GM10266 (cell line): ENCODE measurements around the gene ILF3.

Experiments
- DNase-seq: peaks from one replicate; pipeline ENCODE4 v3.0.0; 2012; ENCODE audit errors: extremely low spot score
- CTCF ChIP-seq: IDR thresholded peaks from 2 replicates; pipeline ENCODE4 v1.5.1; 2012; ENCODE audit warnings: mild to moderate bottlenecking, low read depth; ENCODE audit not compliant: control insufficient read depth, insufficient read depth; ENCODE audit errors: missing control alignments

ILF3 gene

GRCh38 chr19:10642473-10643171, 11.5 kb upstream of the ILF3 start:
- no peak for DNase-seq
- TF ChIP-seq CTCF: no peak

GRCh38 chr19:10643172-10643967, 10.8 kb upstream of the ILF3 start:
- no peak for TF ChIP-seq CTCF
- no peak for DNase-seq

GRCh38 chr19:10643968-10644259, 10.2 kb upstream of the ILF3 start:
- TF ChIP-seq CTCF: no peak
- DNase-seq: no peak

GRCh38 chr19:10644260-10645007, 9.7 kb upstream of the ILF3 start:
- peak; percentile 86 for DNase-seq
- peak; percentile 93 for TF ChIP-seq CTCF

GRCh38 chr19:10646456-10647159, 7.5 kb upstream of the ILF3 start:
- TF ChIP-seq CTCF: no peak
- no peak for DNase-seq

- no peak for TF ChIP-seq CTCF
- no peak for DNase-seq
These were observed 5.8 kb upstream of the ILF3 start for GRCh38 chr19:10648360-10648759.
